Hematopoietic multipotent progenitor cell (in vitro differentiated cells): Measurements from ENCODE around the gene JMJD4. TPM values are rescaled to one million over a fixed set of nuclear protein-coding genes. Genes with fewer than 3 reads are reported as not detected.
A peak's percentile ranks its signal among the peaks of the same experiment; 100 is the strongest.

Experiments
- DNase-seq, 3 donors: peaks; one replicate each; pipeline ENCODE4 v3.0.0-alpha.2; 2011 to 2015; ENCODE audit warnings: low read depth in 2 of 3, low spot score in 2 of 3
- total RNA-seq: library from RNA; depleted of rRNA; stranded (reverse); fragments of >200 nt; gene quantifications from one replicate; pipeline ENCODE4 v1.2.3, GENCODE V29; 2012

Gene JMJD4
- total RNA-seq, 1 donor, result 53.3 TPM

GRCh38 chr1:227753999-227754711 is 19.1 kb upstream of the JMJD4 start:
- DNase-seq, result no peak

GRCh38 chr1:227749916-227750710 is 15.0 kb upstream of the JMJD4 start:
- no peak for DNase-seq

DNA sequence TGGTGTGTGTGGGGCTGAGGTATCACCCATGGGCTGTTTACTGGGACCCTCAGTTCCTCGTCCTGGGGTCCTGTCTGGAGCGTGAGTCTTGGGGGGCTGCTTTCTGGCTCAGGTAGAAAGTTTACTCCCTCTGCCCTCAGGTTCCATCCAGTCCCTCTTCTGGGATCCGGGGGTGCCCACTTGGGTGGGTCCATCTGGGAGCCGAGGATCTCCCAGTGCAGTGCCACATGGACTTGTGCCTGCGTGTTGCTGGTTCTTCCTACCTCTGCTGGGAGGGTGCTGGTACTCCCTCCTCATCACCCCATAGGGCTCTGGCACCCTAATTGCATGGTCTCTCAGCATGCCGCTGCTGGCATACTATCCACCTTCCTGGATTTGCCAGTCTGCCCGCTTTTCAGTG is 14.1 kb upstream of the JMJD4 start:
- no peak for DNase-seq

DNA sequence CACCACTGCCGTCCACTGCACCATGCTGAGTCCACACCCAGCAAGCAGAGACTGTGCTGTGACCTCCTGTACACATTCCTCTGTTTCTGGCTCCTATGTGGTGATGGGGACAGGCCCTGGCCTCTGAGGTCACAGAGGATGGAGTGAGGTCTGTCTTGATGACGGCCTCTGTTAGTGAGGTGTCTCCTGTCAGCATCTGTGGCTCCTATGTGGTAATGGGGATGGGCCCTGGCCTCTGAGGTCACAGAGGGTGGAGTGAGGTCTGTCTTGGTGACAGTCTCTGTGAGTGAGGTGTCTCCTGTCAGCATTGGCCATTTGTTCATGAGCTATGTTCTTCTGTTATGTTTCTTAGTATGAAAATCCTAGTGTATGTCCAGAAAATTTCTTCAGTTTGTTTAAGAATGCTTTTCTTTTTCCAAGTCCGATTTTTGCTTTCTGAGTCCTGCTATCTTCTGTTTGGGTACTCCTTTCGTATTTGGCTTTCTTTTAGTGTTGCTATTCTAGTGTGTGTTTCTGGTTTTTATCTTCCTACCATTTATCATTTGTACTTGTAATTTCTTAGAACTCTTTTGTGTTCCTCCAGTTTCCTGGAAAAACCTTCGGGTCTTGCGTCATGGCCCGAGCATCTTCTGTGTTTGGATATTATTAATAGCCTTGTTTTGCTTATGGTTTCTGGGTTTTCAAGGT is 13.5 kb upstream of the JMJD4 start:
- DNase-seq, result no peak

- no peak for DNase-seq
Observed at GRCh38 chr1:227747948-227748495, 12.9 kb upstream of the JMJD4 start.

- DNase-seq, result no peak
Observed at GRCh38 chr1:227747382-227747781, 12.3 kb upstream of the JMJD4 start.

DNA sequence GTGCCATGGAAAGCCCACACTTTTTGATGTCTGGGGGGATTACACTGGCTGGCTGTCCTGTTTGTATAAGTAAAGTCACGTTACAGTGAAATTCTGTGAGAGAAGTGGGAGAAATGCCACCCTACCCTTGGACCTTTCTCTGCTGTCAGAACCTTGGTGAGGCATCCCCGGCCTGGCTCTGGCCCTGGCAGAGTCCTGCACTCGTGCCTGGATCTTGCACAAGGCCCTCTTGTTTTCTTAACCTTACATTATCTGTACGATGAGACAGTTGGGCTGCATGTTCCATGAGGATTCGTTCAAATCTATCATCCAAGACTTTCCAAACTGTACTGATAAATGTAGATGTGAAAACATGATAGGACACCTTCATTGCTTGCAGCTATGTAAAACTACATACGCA is 11.6 kb upstream of the JMJD4 start:
- DNase-seq, result no peak

- DNase-seq, result no peak
Observed at GRCh38 chr1:227745568-227746265, 10.6 kb upstream of the JMJD4 start.

DNA sequence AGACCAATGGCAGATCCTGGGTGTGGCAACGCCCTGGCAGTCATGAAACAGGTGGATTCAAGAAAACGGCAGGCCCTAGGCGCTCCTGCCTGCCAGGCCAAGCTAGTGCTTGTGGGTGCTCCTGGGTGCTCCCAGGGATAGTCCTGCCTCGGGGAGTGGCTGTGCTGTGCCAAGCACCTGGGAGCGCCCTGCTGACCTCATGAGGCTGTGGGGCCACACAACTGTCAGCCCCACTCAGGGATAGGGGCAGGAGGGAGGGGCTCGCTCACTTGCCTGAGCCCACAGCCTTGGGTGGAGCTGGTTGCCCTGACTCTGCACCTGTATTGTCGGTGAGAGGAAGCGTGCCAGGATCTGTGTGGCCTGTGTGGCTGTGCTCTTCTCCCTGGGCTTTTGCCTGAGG is 9.6 kb upstream of the JMJD4 start:
- DNase-seq, result no peak

DNA sequence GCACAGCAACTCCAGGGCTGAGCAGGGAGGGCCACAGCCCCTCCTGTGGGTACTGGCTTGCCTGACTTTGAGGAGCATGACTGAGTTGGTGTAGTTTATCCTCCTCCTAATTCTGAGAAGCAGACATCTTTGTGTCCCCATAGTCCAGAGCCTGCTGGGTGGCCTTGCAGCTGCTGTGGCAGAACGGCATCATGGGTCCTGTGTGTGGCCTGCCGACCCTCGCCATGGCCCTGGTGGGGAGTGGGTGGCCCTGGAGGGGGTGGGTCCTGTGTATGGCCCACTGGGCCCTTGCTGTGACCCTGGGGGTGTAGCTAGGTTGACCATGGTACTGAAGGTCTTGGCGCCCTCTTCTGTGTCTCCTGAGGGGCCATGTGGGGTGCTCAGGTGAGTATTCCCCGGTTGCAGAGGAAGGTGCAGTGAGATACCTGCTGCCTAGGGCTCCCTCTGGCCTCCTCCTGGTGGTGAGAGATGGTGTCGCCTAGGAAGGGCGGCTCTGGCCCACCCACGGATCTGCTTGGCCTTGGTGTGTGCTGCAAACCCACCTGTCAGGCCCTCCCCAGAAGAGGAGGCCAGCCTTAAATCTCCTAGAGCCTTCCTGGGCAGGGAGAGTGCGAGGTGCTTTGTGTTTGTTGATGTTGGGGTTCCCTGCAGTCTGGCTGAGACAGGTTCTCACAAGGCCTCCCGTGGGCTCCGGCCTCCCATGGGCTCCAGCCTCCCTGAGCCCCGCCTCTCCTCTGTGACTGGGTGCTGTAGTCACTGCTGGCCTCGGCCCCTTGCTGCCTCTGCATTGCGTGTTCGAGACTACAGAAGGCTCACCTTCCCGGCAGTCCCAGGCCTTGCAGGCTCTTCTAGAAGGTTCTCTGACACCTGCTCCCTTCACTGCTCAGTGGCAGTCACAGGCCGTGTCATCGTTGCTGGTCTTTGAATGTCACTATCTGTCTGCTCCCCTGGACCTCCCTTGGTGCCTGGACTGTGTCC is 7.9 kb upstream of the JMJD4 start:
- DNase-seq, result no peak

- no peak for DNase-seq
Observed at GRCh38 chr1:227741166-227741870, 6.2 kb upstream of the JMJD4 start.

DNA sequence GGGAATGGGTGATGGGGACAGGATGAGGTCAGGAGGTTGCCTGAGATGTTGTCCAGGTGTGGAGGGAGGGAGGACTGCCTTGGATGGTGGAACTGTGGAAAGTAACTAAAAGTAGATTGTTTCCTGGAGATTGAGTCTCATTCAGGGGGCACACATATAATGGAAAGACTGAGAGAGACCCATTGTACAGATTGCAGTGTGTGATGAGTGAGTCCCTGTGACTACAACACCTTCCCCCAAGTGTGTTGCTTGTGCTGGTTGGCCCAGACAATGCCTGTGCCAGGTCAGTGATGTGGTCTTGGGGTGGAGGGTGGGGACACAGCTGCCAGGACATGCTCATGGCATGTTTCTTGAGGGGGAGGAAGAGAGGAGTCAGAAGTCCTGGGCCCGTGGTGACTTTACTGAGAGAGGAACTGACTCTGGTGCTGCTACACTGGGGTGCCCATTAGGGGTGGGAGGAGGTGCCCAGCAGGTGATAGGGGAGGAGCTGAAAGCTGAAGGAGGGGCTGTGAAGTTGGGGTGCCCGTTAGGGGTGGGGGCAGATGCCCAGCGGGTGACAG is 5.4 kb upstream of the JMJD4 start:
- no peak for DNase-seq

DNA sequence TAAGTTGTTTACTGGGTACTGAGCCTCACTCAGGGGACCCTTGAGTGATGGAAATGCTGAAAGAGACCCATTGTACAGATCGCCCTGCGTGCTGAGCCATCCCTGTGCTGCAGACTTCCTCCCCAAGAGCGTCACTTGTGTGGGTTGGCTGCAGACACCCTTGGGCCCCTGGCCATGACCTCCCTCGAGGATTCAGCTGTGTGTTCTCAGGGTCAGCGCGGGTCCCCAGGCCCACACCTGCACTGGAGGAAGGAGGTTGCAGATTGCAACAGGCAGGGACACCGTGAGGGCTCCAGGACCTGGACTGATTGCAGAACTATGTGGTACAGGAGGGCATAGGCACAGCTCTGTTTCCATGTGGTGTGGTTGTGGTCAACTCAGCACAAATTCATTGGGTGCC is 4.5 kb upstream of the JMJD4 start:
- no peak for DNase-seq

- DNase-seq, result no peak
Observed at GRCh38 chr1:227738820-227739219, 3.7 kb upstream of the JMJD4 start.

- DNase-seq, result no peak
Observed at GRCh38 chr1:227736814-227737432, 1.8 kb upstream of the JMJD4 start.

DNA sequence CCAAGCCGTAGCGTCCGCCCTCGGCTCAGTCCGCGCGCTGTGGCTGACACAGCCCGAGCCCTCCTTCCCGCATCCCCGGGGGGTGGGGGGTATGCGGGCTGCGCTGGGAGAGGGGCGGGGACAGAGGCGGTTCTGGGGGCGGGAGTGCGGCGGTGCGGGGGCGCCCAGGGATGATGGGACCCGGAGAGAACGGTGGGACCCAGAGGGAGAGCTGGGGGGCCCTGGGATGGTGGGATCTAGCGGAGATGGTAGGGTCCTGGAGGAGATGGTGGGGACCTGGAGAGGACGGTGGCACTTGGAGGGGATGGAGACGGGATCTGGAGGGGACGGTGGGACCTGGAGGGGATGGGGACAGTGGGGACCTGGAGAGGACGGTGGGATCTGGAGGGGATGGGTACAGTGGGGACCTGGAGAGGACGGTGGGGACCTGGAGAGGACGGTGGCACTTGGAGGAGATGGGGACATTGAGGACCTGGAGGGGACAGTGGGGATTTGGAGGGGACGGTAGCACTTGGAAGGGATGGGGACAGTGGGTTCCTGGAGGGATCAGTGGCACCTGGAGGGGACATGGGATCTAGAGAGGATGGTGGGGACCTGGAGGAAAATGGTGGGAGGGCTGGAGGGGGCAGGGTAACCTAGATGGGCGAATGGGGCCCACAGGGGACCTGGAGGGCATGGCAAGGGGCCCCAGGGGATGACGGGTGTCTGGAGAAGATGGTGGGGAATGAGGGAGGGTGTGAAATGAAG is 610 bp upstream of the JMJD4 start:
- DNase-seq, result no peak

GRCh38 chr1:227734546-227734855 is 601 bp downstream of the JMJD4 start:
- DNase-seq, result peak in 1 of 3 donors; percentile 15
